Osteoblast (primary cell): ENCODE results near the gene TNPO3. TPM values are rescaled to one million over a fixed set of nuclear protein-coding genes. Genes with fewer than 3 reads are reported as not detected.
"Not testable (repeated sequence)": the region's sequence is repeated elsewhere in the genome, so short reads cannot be mapped to it uniquely, and the experiment has no call there.

Experiments
- DNase-seq: peaks from one replicate; pipeline ENCODE4 v3.0.0; 2011; ENCODE audit warnings: low spot score, mixed read lengths; ENCODE audit not compliant: insufficient read length; ENCODE audit errors: missing footprints
- H2AFZ ChIP-seq: 2 replicates; pipeline ENCODE4 v1.6.0; 2011; ENCODE audit warnings: mild to moderate bottlenecking, low read length
- H3K27ac ChIP-seq: 2 replicates; pipeline ENCODE4 v1.5.1; 2011; ENCODE audit warnings: mild to moderate bottlenecking, low read depth, low read length, moderate library complexity
- H3K27me3 ChIP-seq: 2 replicates; pipeline ENCODE4 v1.6.0; 2012; ENCODE audit warnings: mild to moderate bottlenecking, control low read depth, inconsistent platforms, low read length, moderate library complexity; ENCODE audit not compliant: insufficient read depth
- H3K36me3 ChIP-seq: 2 replicates; pipeline ENCODE4 v1.5.1; 2011; ENCODE audit warnings: mild to moderate bottlenecking, low read length, control low read depth, moderate library complexity; ENCODE audit not compliant: insufficient read depth
- H3K4me1 ChIP-seq: 2 replicates; pipeline ENCODE4 v1.5.1; 2011; ENCODE audit warnings: mild to moderate bottlenecking, low read length, control low read depth, moderate library complexity; ENCODE audit not compliant: insufficient read depth
- H3K4me2 ChIP-seq: 2 replicates; pipeline ENCODE4 v1.6.0; 2011; ENCODE audit warnings: mild to moderate bottlenecking, low read length; ENCODE audit not compliant: insufficient read depth
- H3K4me3 ChIP-seq: fragments of 200-600 bp; sonication (generic); 3 replicates; pipeline ENCODE4 v1.5.1; 2012; ENCODE audit warnings: mild to moderate bottlenecking, low read length, inconsistent platforms; ENCODE audit not compliant: insufficient read depth
- H3K79me2 ChIP-seq: 2 replicates; pipeline ENCODE4 v1.6.0; 2012; ENCODE audit warnings: mild to moderate bottlenecking, low read length, control low read depth, inconsistent platforms; ENCODE audit not compliant: insufficient read depth
- H3K9me3 ChIP-seq: 2 replicates; pipeline ENCODE4 v1.5.1; 2011; ENCODE audit warnings: low read depth, low read length, control low read depth
- H4K20me1 ChIP-seq: 2 replicates; pipeline ENCODE4 v1.6.0; 2012; ENCODE audit warnings: mild to moderate bottlenecking, low read length, control low read depth; ENCODE audit not compliant: insufficient read depth
- CTCF ChIP-seq: IDR thresholded peaks from 2 replicates; pipeline ENCODE4 v1.5.1; 2011; ENCODE audit warnings: mild to moderate bottlenecking, low read depth, low read length, moderate library complexity; ENCODE audit errors: extremely low read depth
- total RNA-seq: library from RNA; depleted of rRNA; stranded (reverse); fragments of >200 nt; gene quantifications from 2 replicates; pipeline ENCODE4 v1.2.3, GENCODE V29; 2012

Gene TNPO3
- total RNA-seq, 1 donor = 56.1 TPM

- H3K4me3 ChIP-seq = no peak overlapping the region
- no peaks in the 10 kb centered on the region for H3K36me3 ChIP-seq
- H3K4me1 ChIP-seq = no peaks in the 10 kb centered on the region
- no peak overlapping the region for H3K27ac ChIP-seq
- TF ChIP-seq CTCF = no peak
- H3K9me3 ChIP-seq = no peaks in the 10 kb centered on the region
- no peak overlapping the region for H2AFZ ChIP-seq
- DNase-seq = no peak
- no peak overlapping the region for H3K4me2 ChIP-seq
- peaks cover 32% of the 10 kb centered on the region for H3K27me3 ChIP-seq
- no peaks in the 10 kb centered on the region for H4K20me1 ChIP-seq
- no peaks in the 10 kb centered on the region for H3K79me2 ChIP-seq
These were observed 17.6 kb upstream of the TNPO3 start for GRCh38 chr7:129072479-129073011.

GRCh38 chr7:129069021-129069420, 14.1 kb upstream of the TNPO3 start:
- H4K20me1 ChIP-seq = no peaks in the 10 kb centered on the region
- no peak for DNase-seq
- H2AFZ ChIP-seq = no peak overlapping the region
- TF ChIP-seq CTCF = no peak
- H3K27ac ChIP-seq = no peak overlapping the region
- H3K27me3 ChIP-seq = peaks cover 21% of the 10 kb centered on the region
- no peak overlapping the region for H3K4me2 ChIP-seq
- no peaks in the 10 kb centered on the region for H3K36me3 ChIP-seq
- H3K9me3 ChIP-seq = no peaks in the 10 kb centered on the region
- H3K4me1 ChIP-seq = peaks cover 7% of the 10 kb centered on the region
- H3K4me3 ChIP-seq = no peak overlapping the region
- no peaks in the 10 kb centered on the region for H3K79me2 ChIP-seq

GRCh38 chr7:129067943-129068548, 13.1 kb upstream of the TNPO3 start:
- DNase-seq = no peak
- H3K27me3 ChIP-seq = peaks cover 15% of the 10 kb centered on the region
- no peaks in the 10 kb centered on the region for H3K36me3 ChIP-seq
- H3K27ac ChIP-seq = no peak overlapping the region
- H3K4me1 ChIP-seq = peaks cover 7% of the 10 kb centered on the region
- no peak for TF ChIP-seq CTCF
- no peaks in the 10 kb centered on the region for H4K20me1 ChIP-seq
- no peaks in the 10 kb centered on the region for H3K9me3 ChIP-seq
- H3K4me3 ChIP-seq = no peak overlapping the region
- no peak overlapping the region for H2AFZ ChIP-seq
- H3K4me2 ChIP-seq = no peak overlapping the region
- no peaks in the 10 kb centered on the region for H3K79me2 ChIP-seq

- not testable (repeated sequence) for H3K79me2 ChIP-seq, H3K36me3 ChIP-seq, H3K4me1 ChIP-seq, H3K4me3 ChIP-seq, H4K20me1 ChIP-seq, H2AFZ ChIP-seq, H3K4me2 ChIP-seq, H3K9me3 ChIP-seq, DNase-seq, H3K27ac ChIP-seq
- H3K27me3 ChIP-seq = peaks cover 15% of the 10 kb centered on the region
These were observed 12.2 kb upstream of the TNPO3 start for GRCh38 chr7:129067132-129067561.
